Stromal cell of bone marrow (primary cell): ENCODE measurements around the gene CAV1.
A peak's percentile ranks its signal among the peaks of the same experiment; 100 is the strongest.
"Not testable (repeated sequence)": the region's sequence is repeated elsewhere in the genome, so short reads cannot be mapped to it uniquely, and the experiment has no call there.

Experiments
- DNase-seq: peaks from one replicate; pipeline ENCODE4 v3.0.0-alpha.2; 2012; ENCODE audit warnings: low read depth

Gene CAV1, protein sequence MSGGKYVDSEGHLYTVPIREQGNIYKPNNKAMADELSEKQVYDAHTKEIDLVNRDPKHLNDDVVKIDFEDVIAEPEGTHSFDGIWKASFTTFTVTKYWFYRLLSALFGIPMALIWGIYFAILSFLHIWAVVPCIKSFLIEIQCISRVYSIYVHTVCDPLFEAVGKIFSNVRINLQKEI

DNA sequence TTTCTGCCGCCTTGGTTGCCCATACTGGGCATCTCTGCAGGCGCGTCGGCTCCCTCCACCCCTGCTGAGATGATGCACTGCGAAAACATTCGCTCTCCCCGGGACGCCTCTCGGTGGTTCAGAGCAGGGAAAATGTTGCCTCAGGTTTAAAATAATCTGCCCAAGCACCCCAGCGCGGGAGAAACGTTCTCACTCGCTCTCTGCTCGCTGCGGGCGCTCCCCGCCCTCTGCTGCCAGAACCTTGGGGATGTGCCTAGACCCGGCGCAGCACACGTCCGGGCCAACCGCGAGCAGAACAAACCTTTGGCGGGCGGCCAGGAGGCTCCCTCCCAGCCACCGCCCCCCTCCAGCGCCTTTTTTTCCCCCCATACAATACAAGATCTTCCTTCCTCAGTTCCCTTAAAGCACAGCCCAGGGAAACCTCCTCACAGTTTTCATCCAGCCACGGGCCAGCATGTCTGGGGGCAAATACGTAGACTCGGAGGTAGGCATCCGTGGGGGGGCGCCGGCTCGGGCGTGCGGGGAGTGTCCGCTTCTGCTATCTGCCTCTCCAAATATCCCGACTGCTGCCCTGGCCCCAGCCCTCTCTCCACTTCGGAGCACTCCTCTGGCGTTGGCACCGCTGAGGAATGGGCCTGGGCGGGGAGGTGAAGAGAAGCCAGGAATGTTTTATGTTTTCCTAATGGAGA is at the start of gene CAV1:
Gene CAV1 (plus strand): TSS at position 428 of the 689 bp plus-strand sequence. CDS start 27 bp downstream, at position 455.
- peak; percentile 89 for DNase-seq

DNA sequence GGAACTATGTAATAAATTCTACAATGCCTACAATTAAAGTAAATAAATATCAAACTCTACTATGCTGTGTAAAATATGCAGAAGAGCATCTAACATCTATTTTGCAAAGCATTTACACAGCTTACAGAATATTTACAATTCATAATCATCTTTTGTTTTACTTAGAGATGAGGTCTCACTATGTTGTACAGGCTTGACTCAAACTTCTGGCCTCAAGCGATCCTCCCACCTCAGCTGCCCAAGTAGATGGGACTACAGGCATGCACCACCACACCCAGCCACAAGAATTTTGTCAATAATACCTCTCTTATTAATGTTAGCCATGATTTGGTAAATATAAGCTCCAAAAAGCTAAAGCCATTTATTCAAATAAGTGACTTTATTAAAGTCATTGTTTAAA is 47.2 kb upstream of the CAV1 start:
- DNase-seq, result no peak

DNA sequence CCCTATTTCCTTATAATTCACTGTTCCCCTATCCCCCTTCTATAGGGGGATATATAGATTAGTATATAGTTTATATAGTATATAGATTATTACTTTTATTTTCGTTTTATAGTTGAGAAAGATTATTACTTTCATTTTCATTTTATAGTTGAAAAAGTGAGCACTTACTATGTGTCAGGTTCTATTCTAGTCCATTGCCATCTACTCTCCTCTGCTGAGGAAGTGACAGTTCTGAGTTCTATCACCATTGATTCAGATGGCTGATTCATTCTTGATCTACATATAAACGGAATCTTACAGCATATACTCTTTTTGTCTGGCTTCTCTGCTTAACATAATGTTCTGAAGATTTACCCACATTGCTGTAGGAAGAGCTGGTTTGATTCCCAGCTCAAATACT is 46.0 kb upstream of the CAV1 start:
- DNase-seq, result no peak

DNA sequence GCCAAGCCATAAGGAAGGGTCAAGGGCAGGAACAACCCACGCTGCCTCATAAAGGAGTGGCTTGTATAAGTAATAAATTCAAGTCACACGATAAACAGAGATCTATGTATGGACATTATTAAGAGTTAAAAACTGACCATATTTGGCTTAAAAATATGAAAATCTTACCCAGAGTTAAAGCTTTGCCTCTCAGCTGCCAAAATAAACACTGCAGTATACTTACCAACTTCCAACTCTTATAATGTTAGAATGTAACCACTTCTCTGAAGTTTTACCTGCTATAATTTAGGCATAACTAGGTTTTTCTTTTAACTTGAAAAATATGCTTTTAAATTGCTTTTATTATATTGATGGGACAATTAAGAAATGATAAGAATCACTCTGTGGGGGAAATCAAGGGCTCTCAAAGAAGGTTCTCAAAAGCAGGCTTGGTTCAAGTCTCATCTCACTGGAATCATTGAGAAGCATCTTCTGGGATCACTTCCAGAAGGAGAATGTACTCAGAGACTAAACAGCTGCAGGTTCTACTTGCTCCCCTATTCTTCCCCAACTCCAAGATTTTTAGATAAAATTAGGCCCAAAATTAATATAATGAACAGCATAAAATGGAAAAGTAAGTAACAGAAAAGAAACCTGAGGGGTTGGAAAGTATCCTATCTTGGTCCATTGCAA is 41.4 kb upstream of the CAV1 start:
- no peak for DNase-seq

DNA sequence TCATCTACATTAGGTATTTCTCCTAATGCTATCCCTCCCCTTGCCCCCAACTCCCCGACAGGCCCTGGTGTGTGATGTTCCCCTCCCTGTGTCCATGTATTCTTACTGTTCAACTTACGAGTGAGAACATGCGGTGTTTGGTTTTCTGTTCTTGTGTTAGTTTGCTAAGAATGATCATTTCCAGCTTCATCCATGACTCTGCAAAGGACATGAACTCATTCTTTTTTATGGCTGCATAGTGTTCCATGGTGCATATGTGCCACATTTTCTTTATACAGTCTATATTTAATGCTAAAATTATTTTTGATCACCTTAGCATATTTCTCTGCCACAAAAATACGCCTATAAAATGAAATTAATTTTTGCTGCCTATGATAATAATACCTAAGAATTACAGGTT is 40.4 kb upstream of the CAV1 start:
- not testable (repeated sequence) for DNase-seq

DNA sequence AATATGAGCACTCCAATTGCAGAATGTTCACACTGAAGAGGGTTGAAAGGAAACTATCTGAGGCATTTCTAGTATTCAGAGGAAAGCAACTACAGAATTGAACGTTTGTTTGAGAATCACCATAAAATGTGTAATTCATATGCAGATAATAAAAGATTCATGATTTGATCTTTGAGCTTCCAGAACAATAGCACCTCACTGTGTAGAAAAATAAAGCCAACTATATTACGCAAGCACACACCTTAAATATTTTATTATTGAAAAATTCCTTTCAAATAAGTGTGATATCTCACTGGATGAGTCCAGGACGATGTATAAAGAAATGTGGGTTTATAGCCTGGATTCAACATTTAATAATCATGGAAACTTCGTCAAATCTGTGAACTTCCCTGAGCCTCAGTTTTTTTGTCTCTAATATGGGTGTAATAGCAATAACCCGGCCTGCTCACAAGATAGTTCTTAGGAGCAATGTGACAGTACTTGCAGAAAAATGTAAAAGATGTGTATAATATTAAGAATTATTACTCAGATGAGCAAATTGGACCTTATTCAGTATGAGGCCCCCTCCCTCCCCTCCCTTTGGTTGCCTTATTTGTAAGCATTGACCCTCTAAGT is 36.8 kb upstream of the CAV1 start:
- no peak for DNase-seq

DNA sequence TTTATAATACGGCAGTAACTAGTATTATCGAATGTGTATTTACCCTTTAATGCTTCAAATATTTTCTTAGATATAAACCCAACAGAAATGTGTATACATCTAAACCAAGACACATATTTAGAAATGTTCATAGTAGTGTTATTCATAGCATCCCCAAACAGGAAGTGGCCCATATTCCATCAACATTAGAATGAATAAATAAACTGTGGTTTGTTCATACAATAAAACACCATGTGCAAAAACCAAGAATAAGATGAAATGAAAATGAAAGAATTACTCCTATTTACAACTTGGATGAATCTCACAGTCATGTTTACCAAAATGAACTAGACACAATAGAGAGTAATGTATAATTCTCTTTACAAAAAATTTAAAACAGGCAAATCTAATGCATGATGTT is 34.5 kb upstream of the CAV1 start:
- DNase-seq, result no peak

DNA sequence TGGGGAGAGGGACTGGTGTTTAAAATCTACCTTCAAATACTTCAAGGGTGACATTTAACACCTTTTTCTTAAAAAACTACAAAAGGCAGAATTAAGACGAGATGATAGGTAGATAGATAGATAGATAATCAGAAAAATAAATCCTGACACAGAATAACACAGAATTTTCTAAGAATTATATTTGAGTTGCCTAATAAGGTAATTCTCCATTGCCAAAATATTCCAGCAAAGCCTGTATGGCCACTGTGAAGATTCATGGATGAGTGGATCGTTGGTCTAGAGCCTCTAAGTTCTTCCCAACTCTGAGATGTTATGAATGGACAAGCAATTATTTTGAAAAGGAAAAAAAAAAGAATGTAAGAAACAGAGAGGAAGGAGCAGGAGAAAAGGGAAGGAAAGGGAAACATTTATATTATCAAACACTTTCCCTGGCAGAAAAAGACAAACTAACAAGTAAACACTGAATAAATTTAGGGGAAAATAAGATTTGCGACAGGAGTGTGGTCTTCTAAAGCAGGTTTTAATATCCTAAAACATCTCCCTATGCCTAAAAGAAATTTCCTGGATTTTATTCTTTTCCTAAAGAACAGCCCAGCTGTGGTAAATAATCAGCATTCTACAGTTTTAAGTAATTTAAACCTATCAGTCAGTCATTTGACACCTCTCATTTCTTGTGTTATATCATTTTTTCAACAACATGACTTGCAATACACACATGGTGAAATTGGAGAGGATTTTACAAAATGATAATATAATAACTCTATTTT is 32.8 kb upstream of the CAV1 start:
- no peak for DNase-seq

DNA sequence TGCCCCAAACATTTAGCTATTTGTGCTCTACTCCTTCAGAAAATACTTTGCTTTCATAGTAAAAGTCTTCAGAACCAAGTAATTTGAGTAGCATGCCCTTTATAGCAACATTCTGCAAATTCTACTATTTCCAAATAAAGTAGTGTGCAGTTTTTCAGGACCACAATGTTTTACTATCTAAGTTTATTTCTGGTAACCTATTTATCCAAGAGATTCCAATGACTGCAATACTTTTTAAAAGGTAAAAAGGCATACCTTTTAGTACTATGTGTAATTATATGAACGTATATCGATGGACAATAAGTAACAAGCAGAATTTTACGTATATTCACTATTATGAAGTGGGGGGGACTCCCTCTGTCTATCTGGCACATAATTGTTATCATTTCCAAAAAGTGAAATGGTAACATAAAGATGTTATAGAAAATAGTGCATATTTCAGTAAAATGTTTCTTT is 32.2 kb upstream of the CAV1 start:
- no peak for DNase-seq

DNA sequence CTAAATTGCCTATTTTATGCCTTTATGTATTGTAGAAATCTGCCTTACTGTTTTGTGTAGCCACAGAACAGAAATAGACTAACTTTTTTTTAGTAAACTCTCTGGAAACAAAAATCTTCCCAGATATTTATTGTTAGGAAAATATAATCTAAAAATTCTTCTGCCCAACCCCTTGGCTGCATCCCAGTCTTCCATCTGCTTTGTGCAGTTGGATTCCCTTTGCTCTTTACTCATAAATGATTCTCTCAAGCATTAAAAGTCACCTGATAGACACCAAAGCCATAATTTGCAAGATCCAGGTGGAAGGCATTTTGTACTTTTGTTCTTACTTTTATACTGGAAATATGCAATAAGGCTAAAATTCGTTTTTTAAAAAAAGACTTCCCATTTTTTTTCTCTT is 31.4 kb upstream of the CAV1 start:
- no peak for DNase-seq

DNA sequence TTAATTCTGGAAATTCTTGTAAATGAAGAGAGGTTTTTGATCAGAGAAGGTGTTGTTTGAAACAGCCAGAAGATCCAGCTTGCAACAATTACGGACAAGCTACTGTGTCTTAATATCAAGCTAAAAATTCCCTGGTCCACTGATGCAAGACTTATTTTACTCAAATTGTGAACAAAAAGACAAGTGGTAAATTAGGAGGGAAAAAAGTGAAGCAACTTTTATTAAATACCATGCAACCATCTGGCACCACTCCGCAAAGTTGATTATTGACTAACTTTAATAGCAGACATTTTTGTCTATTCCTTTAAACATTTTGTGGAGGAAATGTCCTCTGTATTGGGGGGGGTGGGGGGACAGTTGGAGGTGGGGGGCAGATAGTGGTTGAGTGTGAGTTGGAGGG is 30.4 kb upstream of the CAV1 start:
- no peak for DNase-seq

DNA sequence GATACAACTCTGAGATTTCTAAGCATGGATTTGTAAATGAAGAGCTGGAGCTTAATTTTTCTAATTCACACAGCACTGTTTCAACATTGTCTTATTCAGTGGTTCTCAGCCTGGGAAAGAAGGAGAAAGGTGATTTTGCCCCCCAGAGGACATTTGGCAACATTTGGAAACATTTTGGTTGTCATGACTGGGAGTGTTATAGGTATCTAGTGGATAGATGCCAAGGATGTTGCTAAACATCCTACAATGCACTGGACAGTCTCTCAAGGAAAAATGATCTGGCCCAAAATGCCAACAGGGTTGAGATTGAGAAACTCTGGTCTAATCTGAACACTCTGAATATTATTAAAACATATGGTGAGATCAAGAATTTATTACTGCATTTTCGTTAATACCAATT is 29.1 kb upstream of the CAV1 start:
- no peak for DNase-seq

DNA sequence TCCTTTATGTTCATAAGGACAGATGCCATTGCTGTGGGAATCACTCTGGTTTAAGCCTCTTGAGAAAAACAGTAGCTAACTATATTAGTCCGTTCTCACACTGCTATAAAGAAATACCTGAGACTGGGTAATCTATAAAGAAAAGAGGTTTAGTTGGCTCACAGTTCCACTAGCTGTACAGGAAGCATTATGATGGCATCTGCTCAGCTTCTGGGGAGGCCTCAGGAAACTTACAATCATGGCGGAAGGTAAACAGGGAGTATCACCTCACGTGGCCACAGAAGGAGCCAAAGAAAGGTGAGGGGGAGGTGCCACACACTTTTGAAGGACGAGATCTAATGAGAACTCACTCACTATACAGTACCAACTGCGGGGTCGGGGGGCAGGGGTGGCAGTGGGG is 28.2 kb upstream of the CAV1 start:
- no peak for DNase-seq

DNA sequence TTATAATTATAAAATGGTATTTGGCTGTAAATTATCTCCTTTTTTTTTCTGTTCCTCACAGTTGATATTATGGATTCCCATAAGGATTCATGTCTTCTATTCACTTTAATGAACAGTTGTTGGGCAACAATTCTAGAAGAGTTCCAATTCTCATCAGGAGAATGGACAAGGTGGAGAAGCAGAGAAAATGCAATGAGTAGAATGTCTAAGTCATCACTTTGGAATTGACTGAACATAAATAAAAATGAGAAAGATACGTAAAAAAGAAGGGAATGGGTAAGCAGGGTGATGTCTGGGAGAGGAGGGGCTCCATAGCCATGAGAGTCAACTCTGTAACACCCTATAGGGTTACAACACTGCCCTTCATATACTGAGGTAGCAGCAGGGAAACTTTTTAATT is 27.1 kb upstream of the CAV1 start:
- DNase-seq, result no peak

DNA sequence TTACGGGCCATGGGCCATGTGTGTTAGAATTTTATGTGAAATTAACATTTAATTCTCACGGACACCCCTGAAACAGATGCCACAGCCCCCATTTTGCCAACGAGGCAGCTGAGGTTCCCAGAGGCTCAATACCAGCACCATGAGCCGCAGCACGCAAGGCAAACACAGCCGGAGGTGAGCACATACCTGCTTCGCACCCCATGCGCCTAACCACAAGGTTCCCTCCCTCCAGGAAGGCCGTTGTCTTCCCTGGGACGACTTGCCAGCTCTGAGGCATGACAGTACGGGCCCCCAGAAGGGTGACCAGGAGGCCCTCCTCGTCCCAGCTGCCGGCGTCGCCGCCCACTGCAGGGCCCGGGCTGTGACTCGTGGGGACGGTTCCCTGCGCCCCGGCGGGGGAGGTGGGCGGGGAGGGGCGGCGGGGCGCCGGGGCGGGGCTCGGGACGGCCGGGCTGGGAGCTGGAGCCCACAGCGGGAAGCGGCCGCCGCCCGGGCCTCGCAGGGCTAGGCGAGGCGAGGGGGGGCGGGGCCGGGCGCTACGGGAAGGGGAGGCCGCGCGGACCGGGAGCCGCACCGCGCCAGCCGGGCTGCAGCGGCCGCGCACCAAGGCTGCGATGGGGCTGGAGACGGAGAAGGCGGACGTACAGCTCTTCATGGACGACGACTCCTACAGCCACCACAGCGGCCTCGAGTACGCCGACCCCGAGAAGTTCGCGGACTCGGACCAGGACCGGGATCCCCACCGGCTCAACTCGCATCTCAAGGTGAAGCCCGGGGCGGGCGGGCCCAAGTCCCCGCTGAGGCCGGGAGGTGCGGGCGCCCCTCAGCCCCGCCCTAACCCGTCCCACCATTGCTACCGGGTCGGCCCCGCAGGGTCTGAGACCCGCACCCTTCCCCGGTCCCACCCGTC is 25.4 kb upstream of the CAV1 start, which contains the start of gene CAV2:
Gene CAV2 (plus strand): TSS at position 571 of the 910 bp plus-strand sequence. CDS start 44 bp downstream, at position 615.
- no peak for DNase-seq

DNA sequence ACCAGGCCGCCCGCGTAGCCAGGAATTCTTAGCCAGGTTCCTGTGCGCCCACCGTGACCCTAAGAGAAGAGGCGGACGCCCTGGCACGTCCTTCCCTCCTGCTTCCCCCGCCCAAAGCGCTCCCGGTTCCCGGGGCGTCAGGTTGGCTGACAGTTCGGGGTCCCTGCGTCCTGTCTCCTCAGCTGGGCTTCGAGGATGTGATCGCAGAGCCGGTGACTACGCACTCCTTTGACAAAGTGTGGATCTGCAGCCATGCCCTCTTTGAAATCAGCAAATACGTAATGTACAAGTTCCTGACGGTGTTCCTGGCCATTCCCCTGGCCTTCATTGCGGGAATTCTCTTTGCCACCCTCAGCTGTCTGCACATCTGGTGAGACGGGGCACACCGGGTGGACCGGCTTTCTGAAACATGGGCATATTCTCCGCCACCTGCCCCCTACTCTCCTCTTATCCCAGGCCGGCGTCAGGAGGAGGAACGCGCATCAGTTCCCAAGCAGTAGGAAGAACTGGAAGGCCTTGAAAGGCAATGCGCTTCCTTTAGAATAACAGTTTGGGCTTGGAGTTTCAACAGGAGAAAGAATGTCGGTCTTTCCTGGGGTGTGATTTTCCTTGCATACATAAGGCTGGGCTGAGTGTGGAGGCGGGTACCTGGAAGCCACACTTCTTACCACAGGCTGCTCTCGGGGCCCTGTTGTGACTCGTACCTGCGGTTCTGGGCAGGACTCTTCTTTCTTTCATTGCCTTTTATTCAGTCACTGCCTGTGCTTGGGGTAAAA is 24.6 kb upstream of the CAV1 start:
- no peak for DNase-seq

DNA sequence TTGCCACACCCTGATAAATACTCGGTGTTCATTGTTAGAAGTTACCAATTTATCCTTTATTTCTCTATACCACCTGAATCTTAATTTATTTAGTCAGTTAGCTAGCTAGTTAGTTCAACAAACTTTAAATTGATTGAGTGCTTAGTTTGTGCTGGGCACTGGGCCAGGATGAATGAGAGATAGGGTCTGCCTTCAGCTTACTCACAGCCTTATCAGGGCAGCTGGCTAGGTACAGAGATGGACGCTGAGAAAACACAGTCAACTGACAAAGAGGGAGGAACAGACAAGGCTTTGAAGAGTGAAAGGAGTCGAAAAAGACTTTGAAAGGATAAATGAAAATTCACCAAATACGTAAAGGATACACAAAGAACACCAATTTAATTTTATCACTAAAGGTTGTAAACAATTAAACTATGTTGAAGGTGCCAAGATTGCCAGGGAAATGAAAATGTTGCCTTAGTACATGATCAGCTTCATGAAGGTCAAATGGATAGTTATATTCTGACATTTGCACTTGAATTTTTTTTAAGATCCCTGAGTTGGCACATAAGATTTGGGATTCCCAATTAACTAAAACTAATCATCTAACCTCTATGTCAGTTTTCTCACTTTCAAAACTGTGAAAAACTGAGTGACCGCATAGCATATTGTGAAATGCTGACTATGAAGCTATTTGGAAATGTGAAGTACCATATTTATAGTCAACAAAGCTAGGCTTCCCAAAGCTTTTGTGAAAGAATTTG is 23.2 kb upstream of the CAV1 start:
- DNase-seq, result no peak

DNA sequence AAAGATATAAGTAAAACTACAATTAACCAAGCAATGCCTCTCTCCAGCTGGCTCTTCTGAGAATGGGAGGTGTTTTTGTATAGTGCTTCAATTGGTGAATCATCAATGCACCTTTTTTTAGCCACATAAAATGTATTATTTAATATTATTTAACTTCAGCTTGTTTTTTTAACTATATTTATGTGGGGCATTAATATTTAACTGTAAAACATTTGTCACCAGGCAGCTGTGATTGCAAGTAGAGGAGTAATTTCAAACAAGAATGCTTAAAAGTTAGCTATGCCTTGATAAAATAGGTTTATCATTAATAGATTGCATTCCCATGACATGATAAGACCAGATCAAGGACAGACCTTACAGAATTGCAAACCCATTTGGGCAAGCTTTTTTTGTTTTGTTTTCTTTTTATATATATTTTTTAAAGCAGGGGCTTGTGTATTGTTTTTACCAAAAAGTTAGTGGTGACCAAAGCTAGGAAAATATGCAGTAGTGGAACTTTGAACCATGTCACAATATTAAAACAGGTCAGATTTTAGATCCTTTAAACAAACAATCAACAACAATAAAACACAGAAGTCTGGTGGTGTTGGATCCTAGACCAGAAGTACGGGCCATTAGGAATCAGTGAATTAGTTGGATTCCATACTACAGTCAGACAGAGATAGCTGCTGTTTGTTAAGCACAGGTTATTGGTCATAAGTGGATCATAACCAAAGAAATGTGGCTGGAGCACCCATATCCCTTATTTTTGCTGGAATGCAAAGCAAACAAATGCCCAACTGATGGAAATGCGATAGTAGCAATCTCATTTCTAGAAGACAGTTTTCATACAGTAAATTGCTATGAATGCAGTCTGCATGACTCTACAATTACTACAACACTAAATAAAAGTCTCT is 22.4 kb upstream of the CAV1 start:
- DNase-seq, result no peak
